Chondrocyte (in vitro differentiated cells): ENCODE results near the gene DSE. TPM values are rescaled to one million over a fixed set of nuclear protein-coding genes. Genes with fewer than 3 reads are reported as not detected.

Experiments
- DNase-seq: peaks from one replicate; pipeline ENCODE4 v3.0.0; 2021; ENCODE audit warnings: mixed read lengths, low spot score
- H3K27ac Mint-ChIP-seq: one replicate; pipeline ENCODE4 v1.8.0; 2021; ENCODE audit warnings: mild to moderate bottlenecking, moderate library complexity, mixed read lengths; ENCODE audit not compliant: unreplicated experiment
- H3K27me3 Mint-ChIP-seq: 2 replicates; pipeline ENCODE4 v1.8.0; 2021; ENCODE audit warnings: low read depth, mixed read lengths
- H3K36me3 Mint-ChIP-seq: 2 replicates; pipeline ENCODE4 v1.8.0; 2021; ENCODE audit warnings: low read depth, mixed read lengths
- H3K4me1 Mint-ChIP-seq: 2 replicates; pipeline ENCODE4 v1.8.0; 2021; ENCODE audit warnings: low read depth, mild to moderate bottlenecking, mixed read lengths
- H3K4me3 Mint-ChIP-seq: one replicate; pipeline ENCODE4 v1.8.0; 2021; ENCODE audit warnings: mild to moderate bottlenecking, moderate library complexity, mixed read lengths; ENCODE audit not compliant: unreplicated experiment
- H3K9me3 Mint-ChIP-seq: 2 replicates; pipeline ENCODE4 v1.8.0; 2021; ENCODE audit warnings: low read depth, mixed read lengths
- CTCF ChIP-seq: fragments of 200-600 bp; sonication (generic); IDR thresholded peaks from 2 replicates; pipeline ENCODE4 v1.5.0; 2021; ENCODE audit warnings: antibody characterized with exemption, mild to moderate bottlenecking, moderate library complexity
- total RNA-seq: library from RNA; stranded (reverse); gene quantifications from 3 replicates; pipeline ENCODE4 v1.2.1, GENCODE V29; 2021

DSE gene
- total RNA-seq, 1 donor from 2014 or later, result 78.0 TPM

DNA sequence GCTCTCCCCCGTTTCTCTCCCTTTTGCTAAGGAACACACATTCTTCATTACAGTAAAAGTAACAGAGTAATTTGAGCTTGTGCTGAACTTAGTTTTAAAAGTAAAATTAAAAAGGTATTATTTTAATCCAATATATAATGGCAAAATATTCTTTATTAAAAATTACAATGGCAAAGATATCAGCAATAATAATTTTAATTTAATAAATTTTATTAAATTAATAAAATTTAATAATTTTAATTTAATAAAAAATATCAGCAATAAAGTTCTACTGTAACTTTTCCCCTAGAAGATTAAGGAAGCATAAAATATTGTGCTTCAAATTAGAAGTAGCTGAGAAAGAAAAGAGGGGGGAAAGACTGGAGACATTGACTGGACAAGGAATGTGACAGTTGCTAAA is 32.5 kb downstream of the DSE start:
- Mint-ChIP-seq H3K4me3 (no peak overlapping the region), H3K36me3 (no peaks in the 10 kb centered on the region), H3K27me3 (no peaks in the 10 kb centered on the region), H3K9me3 (no peaks in the 10 kb centered on the region), H3K4me1 (peaks cover 87% of the 10 kb centered on the region), H3K27ac (peak overlapping the region; percentile 13)
- DNase-seq, result no peak
- no peak for TF ChIP-seq CTCF

GRCh38 chr6:116404696-116405095 is 33.9 kb downstream of the DSE start:
- TF ChIP-seq CTCF, result no peak
- no peak for DNase-seq

DNA sequence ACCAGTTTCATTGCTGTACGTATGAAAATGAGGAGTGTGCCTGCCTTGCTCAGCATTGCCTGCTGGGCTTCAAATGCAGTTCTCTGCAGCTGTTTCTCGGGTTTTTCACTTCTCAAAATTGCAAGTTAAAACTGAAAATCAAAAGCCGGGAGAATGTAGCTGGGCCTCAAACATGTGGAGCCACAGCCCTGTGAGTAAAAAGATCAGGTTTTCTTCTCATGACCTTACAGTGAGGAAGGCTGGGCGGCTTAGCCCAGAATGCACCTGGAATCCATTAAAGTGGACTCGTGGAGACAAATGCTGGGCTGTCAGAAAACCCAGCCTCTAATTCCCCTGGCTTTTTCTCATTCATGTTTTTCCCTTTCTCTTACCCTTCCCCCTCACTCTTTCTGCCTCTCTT is 34.4 kb downstream of the DSE start:
- no peak for TF ChIP-seq CTCF
- Mint-ChIP-seq H3K4me3 (peak overlapping the region; percentile 17), H3K9me3 (no peaks in the 10 kb centered on the region), H3K27ac (peak overlapping the region; percentile 83), H3K27me3 (no peaks in the 10 kb centered on the region), H3K36me3 (peaks cover 4% of the 10 kb centered on the region), H3K4me1 (peaks cover 77% of the 10 kb centered on the region)
- no peak for DNase-seq

More at GRCh38 chr6:116404696-116405095, 33.9 kb downstream of the DSE start:
- no peaks in the 10 kb centered on the region for H3K9me3 Mint-ChIP-seq
- peaks cover 80% of the 10 kb centered on the region for H3K4me1 Mint-ChIP-seq
- H3K27me3 Mint-ChIP-seq, result no peaks in the 10 kb centered on the region
- H3K36me3 Mint-ChIP-seq, result peaks cover 3% of the 10 kb centered on the region
- H3K4me3 Mint-ChIP-seq, result no peak overlapping the region
- peak overlapping the region; percentile 75 for H3K27ac Mint-ChIP-seq

DNA sequence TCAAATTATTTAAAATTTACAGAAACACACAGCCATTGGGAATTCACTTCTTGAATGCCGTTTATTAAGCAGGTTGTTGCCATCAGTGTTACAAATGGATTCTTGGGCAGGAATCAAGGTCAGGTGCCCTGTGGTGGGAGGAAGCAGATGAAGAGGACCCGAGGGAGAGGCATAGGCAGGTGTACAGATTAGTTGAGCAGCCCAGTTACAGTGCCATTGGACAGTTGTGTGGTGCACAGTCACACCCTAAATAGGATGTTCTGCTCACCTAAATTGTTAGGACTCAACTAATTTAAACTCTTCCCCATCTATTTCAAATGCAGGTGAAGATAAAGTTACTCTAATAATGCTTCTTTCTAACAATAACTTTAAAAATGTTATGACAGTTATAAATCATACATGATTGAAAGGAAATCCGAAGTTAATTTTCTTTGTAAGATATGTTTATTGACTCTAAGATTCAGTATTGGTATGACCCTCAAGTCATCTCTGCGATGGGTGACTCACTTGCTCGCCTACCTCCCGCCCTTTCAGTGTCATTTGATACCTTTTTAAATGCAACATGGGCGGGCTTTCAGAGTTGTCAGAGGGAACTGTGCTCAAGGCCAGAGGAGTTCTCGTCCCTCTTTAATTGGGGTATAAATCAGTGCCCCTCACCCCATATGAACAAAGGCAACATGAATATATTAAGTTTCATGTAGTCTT is 35.1 kb downstream of the DSE start:
- Mint-ChIP-seq H3K4me3 (peak overlapping the region; percentile 17), H3K4me1 (peaks cover 75% of the 10 kb centered on the region), H3K27me3 (no peaks in the 10 kb centered on the region), H3K36me3 (peaks cover 4% of the 10 kb centered on the region), H3K27ac (peak overlapping the region; percentile 83), H3K9me3 (no peaks in the 10 kb centered on the region)
- TF ChIP-seq CTCF, result no peak
- DNase-seq, result no peak

DNA sequence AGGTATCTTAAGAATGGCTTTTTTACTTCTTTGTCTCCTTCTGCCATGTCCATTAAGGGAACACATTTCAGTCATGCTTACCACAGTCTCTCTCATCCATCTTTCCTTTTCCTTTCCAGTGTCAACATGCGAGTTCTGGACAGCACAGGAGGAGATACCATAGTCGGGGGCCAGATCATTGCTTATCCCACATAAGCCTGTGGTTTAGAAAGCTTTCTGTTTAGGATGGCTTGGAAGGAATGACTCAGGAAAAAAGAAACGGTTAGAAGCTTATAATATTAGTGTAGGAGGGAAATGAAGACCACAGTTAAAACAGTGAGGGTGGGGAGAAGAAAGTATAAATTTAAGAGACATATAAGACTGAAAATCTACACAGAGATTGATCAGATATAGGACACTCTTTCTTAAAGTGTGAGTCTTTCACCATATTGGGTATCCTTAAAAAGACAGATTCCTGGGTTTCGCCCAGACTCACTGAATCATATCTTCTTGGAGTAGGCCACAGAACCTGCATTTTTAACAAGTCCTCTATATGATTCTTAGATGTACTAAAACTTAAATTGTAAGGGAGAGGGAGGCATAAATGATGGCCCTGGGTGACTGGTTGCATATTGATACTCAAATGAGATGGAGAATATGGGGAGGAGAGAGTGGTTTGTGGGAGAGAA is 36.1 kb downstream of the DSE start:
- H3K4me3 Mint-ChIP-seq, result peak overlapping the region; percentile 11
- TF ChIP-seq CTCF, result no peak
- no peaks in the 10 kb centered on the region for H3K27me3 Mint-ChIP-seq
- H3K27ac Mint-ChIP-seq, result peak overlapping the region; percentile 83
- H3K36me3 Mint-ChIP-seq, result peaks cover 4% of the 10 kb centered on the region
- H3K9me3 Mint-ChIP-seq, result no peaks in the 10 kb centered on the region
- peaks cover 78% of the 10 kb centered on the region for H3K4me1 Mint-ChIP-seq
- no peak for DNase-seq
